SK-N-SH (cell line): ENCODE data around the gene TRIM7. TPM values are rescaled to one million over a fixed set of nuclear protein-coding genes. Genes with fewer than 3 reads are reported as not detected.
A peak's percentile ranks its signal among the peaks of the same experiment; 100 is the strongest.

ENCODE experiments used
- CTCF ChIA-PET: fragments of 300-600, 350-600 bp; formaldehyde crosslinking; extraction: SDS; loops from one replicate; lab custom pipeline; 2021; lab: Yijun Ruan, JAX
- POLR2A ChIA-PET: fragments of 350-600 bp; sonication (Branson Sonifier 250); formaldehyde crosslinking; extraction: SDS; loops from one replicate; lab custom pipeline; 2020; ENCODE audit warnings: antibody characterized with exemption, inconsistent platforms; lab: Yijun Ruan, JAX
- DNase-seq: peaks from one replicate; pipeline ENCODE4 v3.0.0; 2012
- H2AFZ ChIP-seq: fragments of 200-600 bp; sonication (generic); 2 replicates; pipeline ENCODE4 v1.8.1; 2016; ENCODE audit warnings: antibody characterized with exemption, mild to moderate bottlenecking, low read depth
- H3F3A ChIP-seq: fragments of 200-600 bp; sonication (generic); replicated peaks from 2 replicates; pipeline ENCODE3; 2016; ENCODE audit warnings: antibody characterized with exemption, mild to moderate bottlenecking; ENCODE audit not compliant: insufficient read depth
- H3K27ac ChIP-seq, 2 experiments: fragments of 200-500 bp in 1 of 2; fragments of 200-600 bp in 1 of 2; sonication (Bioruptor generic) in 1 of 2; sonication (generic), shearing (Covaris generic) in 1 of 2; 2 replicates each; pipeline versions ENCODE4 v1.5.1 to v1.6.1; 2014 to 2016; ENCODE audit warnings: low read depth in 2 of 2, inconsistent platforms in 1 of 2, low read length in 1 of 2, mild to moderate bottlenecking in 1 of 2, mixed read lengths in 1 of 2
- H3K27me3 ChIP-seq: fragments of 200-600 bp; sonication (generic), shearing (Covaris generic); 2 replicates; pipeline ENCODE4 v1.6.1; 2016; ENCODE audit warnings: mixed run types; ENCODE audit not compliant: insufficient read depth
- H3K36me3 ChIP-seq, 2 experiments: fragments of 200-500 bp in 1 of 2; fragments of 200-600 bp in 1 of 2; sonication (Bioruptor generic) in 1 of 2; sonication (generic) in 1 of 2; replicated peaks in 1 of 2; 2 replicates each; pipeline versions ENCODE3 to v1.5.1; 2014 to 2016; ENCODE audit warnings: low read length in 1 of 2, mild to moderate bottlenecking in 1 of 2; ENCODE audit not compliant: insufficient read depth in 2 of 2, control insufficient read depth in 1 of 2
- H3K4me1 ChIP-seq, 2 experiments: fragments of 200-500 bp in 1 of 2; fragments of 200-600 bp in 1 of 2; sonication (Bioruptor generic) in 1 of 2; sonication (generic), shearing (Covaris generic) in 1 of 2; 2 replicates each; pipeline versions ENCODE4 v1.5.1 to v1.6.1; 2014 to 2016; ENCODE audit warnings: low read depth in 1 of 2, low read length in 1 of 2, mixed run types in 1 of 2; ENCODE audit not compliant: insufficient read depth in 2 of 2, control insufficient read depth in 1 of 2
- H3K4me2 ChIP-seq: fragments of 200-600 bp; sonication (generic), shearing (Covaris generic); 2 replicates; pipeline ENCODE4 v1.6.1; 2017; ENCODE audit warnings: mixed run types
- H3K4me3 ChIP-seq, 2 experiments: fragments of 200-500 bp in 1 of 2; fragments of 200-600 bp in 1 of 2; sonication (Bioruptor generic) in 1 of 2; sonication (generic), shearing (Covaris generic) in 1 of 2; 2 replicates each; pipeline versions ENCODE4 v1.5.1 to v1.8.1; 2014 to 2016; ENCODE audit warnings: low read depth in 2 of 2, inconsistent platforms in 1 of 2, low read length in 1 of 2, mild to moderate bottlenecking in 1 of 2, mixed read lengths in 1 of 2, moderate library complexity in 1 of 2
- H3K79me2 ChIP-seq: fragments of 200-600 bp; sonication (generic); 2 replicates; pipeline ENCODE4 v1.8.1; 2017; ENCODE audit warnings: mild to moderate bottlenecking; ENCODE audit not compliant: insufficient read depth
- H3K9ac ChIP-seq: fragments of 200-600 bp; sonication (generic); 2 replicates; pipeline ENCODE4 v1.6.1; 2017; ENCODE audit warnings: mixed run types
- H3K9me2 ChIP-seq: fragments of 200-600 bp; sonication (generic); 2 replicates; pipeline ENCODE4 v1.6.1; 2017; ENCODE audit warnings: mixed run types
- H3K9me3 ChIP-seq: fragments of 200-600 bp; sonication (generic); 2 replicates; pipeline ENCODE4 v1.6.1; 2017; ENCODE audit warnings: mixed run types, mild to moderate bottlenecking, moderate library complexity
- H4K20me1 ChIP-seq: fragments of 200-600 bp; sonication (generic); 2 replicates; pipeline ENCODE4 v1.6.1; 2017; ENCODE audit warnings: mild to moderate bottlenecking, mixed run types; ENCODE audit not compliant: insufficient read depth
- CHD2 ChIP-seq: fragments of 150-350 bp; IDR thresholded peaks from 2 replicates; pipeline ENCODE4 v1.6.1; 2018; ENCODE audit warnings: low read length; ENCODE audit not compliant: partially characterized antibody
- FOSL2 ChIP-seq: IDR thresholded peaks from 2 replicates; pipeline ENCODE4 v1.4.0; 2012; ENCODE audit warnings: low read depth, mild to moderate bottlenecking, moderate library complexity, borderline replicate concordance
- FOXM1 ChIP-seq: IDR thresholded peaks from 2 replicates; pipeline ENCODE4 v1.4.0; 2012; ENCODE audit warnings: low read depth, mild to moderate bottlenecking
- GABPA ChIP-seq: IDR thresholded peaks from 2 replicates; pipeline ENCODE4 v1.4.0; 2012; ENCODE audit warnings: low read depth, mild to moderate bottlenecking
- GATA2 ChIP-seq: sonication (generic); formaldehyde crosslinking; IDR thresholded peaks from 2 replicates; pipeline ENCODE4 v1.5.0; 2020; ENCODE audit warnings: mild to moderate bottlenecking, missing genetic modification reagents
- IRF3 ChIP-seq: fragments of 150-350 bp; IDR thresholded peaks from 2 replicates; pipeline ENCODE4 v1.6.1; 2016; ENCODE audit warnings: mild to moderate bottlenecking, low read depth, low read length
- JUND ChIP-seq: IDR thresholded peaks from 2 replicates; pipeline ENCODE4 v1.4.0; 2012
- MAX ChIP-seq: IDR thresholded peaks from 2 replicates; pipeline ENCODE4 v1.4.0; 2012; ENCODE audit warnings: low read depth
- MXI1 ChIP-seq: IDR thresholded peaks from 2 replicates; pipeline ENCODE4 v1.6.1; 2012; ENCODE audit warnings: mild to moderate bottlenecking, low read depth, low read length, improper control_type of control experiment
- RCOR1 ChIP-seq: fragments of 150-350 bp; IDR thresholded peaks from 2 replicates; pipeline ENCODE4 v1.6.1; 2017; ENCODE audit warnings: antibody characterized with exemption, low read length
- RFX5 ChIP-seq: IDR thresholded peaks from 2 replicates; pipeline ENCODE4 v1.6.1; 2012; ENCODE audit warnings: mild to moderate bottlenecking, improper control_type of control experiment, low read length
- RXRA ChIP-seq: IDR thresholded peaks from 2 replicates; pipeline ENCODE4 v1.4.0; 2012; ENCODE audit warnings: low read depth, mild to moderate bottlenecking, borderline replicate concordance
- SIN3A ChIP-seq: IDR thresholded peaks from 2 replicates; pipeline ENCODE4 v1.6.1; 2012; ENCODE audit warnings: low read depth, mild to moderate bottlenecking, low read length, moderate library complexity, borderline replicate concordance
- TCF12 ChIP-seq: IDR thresholded peaks from 2 replicates; pipeline ENCODE4 v1.4.0; 2012
- TEAD4 ChIP-seq: IDR thresholded peaks from 2 replicates; pipeline ENCODE4 v1.4.0; 2012; ENCODE audit warnings: mild to moderate bottlenecking, borderline replicate concordance; ENCODE audit not compliant: insufficient read depth
- YY1 ChIP-seq: IDR thresholded peaks from 2 replicates; pipeline ENCODE4 v1.4.0; 2012; ENCODE audit warnings: low read depth, mild to moderate bottlenecking
- ZBTB33 ChIP-seq: IDR thresholded peaks from 2 replicates; pipeline ENCODE4 v1.4.0; 2012; ENCODE audit warnings: low read depth, borderline replicate concordance
- WGBS: methylation state at CpG from one replicate; pipeline ENCODE4 v1.1.6; 2017; ENCODE audit warnings: low lambda C conversion rate; 5-methylcytosine and 5-hydroxymethylcytosine counted together
- polyA plus RNA-seq, 3 experiments: library from polyadenylated mRNA; depleted of rRNA; stranded (reverse); fragments of >200 nt; gene quantifications; 2 replicates each; pipeline ENCODE4 v1.2.3, GENCODE V29; 2012

TRIM7 gene
- polyA plus RNA-seq, 1 of the 3 experiments (the other 2 are of a cell fraction), result 3.5 TPM

- CTCF ChIA-PET, result interaction anchor here (0.9 to 6.5 kb wide), 8 partner anchors 10 to 38 kb away, joined by 3 to 72 read pairs (median 4); partner anchors contain the start of gene TRIM41
- Histone ChIP-seq H2AFZ (peak overlapping the region; percentile 83), H3K4me2 (peak overlapping the region; percentile 80), H3K9ac (peak overlapping the region; percentile 77; the same call in 1 of the 2 replicates), H3K27ac (peak overlapping the region; percentile 58 to 82), H3K36me3 (no peaks in the 10 kb centered on the region), H3K4me1 (peaks cover 0 to 21% of the 10 kb centered on the region in 2 experiments; a peak in 1 of 4 replicates), H3K4me3 (peak overlapping the region; percentile 62 to 75), H3K9me2 (no peaks in the 10 kb centered on the region), H3K27me3 (no peaks in the 10 kb centered on the region), H3K9me3 (no peaks in the 10 kb centered on the region), H4K20me1 (no peaks in the 10 kb centered on the region; the same call in 1 of the 2 replicates), H3F3A (peaks cover 27% of the 10 kb centered on the region), H3K79me2 (no peaks in the 10 kb centered on the region)
- TF ChIP-seq SIN3A (no peak), IRF3 (0 out of 2 replicates have a peak, but pooled peaks have one; percentile 9), RCOR1 (0 out of 2 replicates have a peak, but pooled peaks have one; percentile 39), RXRA (peak; percentile 72), GABPA (peak; percentile 42; the same call in 1 of the 2 replicates), MAX (peak; percentile 31; the same call in 1 of the 2 replicates), GATA2 (CRISPR knock-in tag) (0 out of 2 replicates have a peak, but pooled peaks have one; percentile 24), TEAD4 (peak; percentile 78), YY1 (peak; percentile 3; the same call in 1 of the 2 replicates), ZBTB33 (no peak), FOXM1 (no peak), JUND (no peak), CHD2 (peak; percentile 43), FOSL2 (peak; percentile 50; the same call in 1 of the 2 replicates), TCF12 (no peak), RFX5 (no peak), MXI1 (peak; percentile 32; the same call in 1 of the 2 replicates)
- POLR2A ChIA-PET, result interaction anchor here (0.6 to 2.4 kb wide), 8 partner anchors 15 to 35 kb away, joined by 3 to 8 read pairs (median 4); partner anchors contain the start of gene TRIM41
- DNase-seq, result peak; percentile 63
- under 1% methylated on average over 36 of the region's 36 CpGs for WGBS
These were observed 2.4 kb upstream of the TRIM7 start for GRCh38 chr5:181207214-181207959.
